Keratinocyte (primary cell): ENCODE measurements around the gene DNM1. TPM values are rescaled to one million over a fixed set of nuclear protein-coding genes. Genes with fewer than 3 reads are reported as not detected.
A peak's percentile ranks its signal among the peaks of the same experiment; 100 is the strongest.

ENCODE experiments used
- DNase-seq: peaks from one replicate; pipeline ENCODE4 v3.0.0-alpha.2; 2011; ENCODE audit warnings: low read depth, missing footprints, low spot score
- FAIRE-seq: peaks from 2 replicates; lab custom pipeline; 2011; peaks lifted over from hg19 to GRCh38; lab: Jason Lieb, UNC
- H2AFZ ChIP-seq: 2 replicates; pipeline ENCODE4 v1.6.0; 2012; ENCODE audit warnings: low read length, control low read depth, inconsistent platforms; ENCODE audit not compliant: control insufficient read depth
- H3K27ac ChIP-seq: 2 replicates; pipeline ENCODE4 v1.5.1; 2011; ENCODE audit warnings: low read length; ENCODE audit not compliant: control insufficient read depth, insufficient read depth
- H3K27me3 ChIP-seq: 3 replicates; pipeline ENCODE4 v1.6.0; 2011; ENCODE audit warnings: low read length; ENCODE audit not compliant: control insufficient read depth, insufficient read depth; ENCODE audit errors: extremely low read depth
- H3K36me3 ChIP-seq, 2 experiments: 2 replicates in 1 of 2; 3 replicates in 1 of 2; pipeline ENCODE4 v1.5.1; 2011; ENCODE audit warnings: low read length in 2 of 2, mild to moderate bottlenecking in 1 of 2; ENCODE audit not compliant: control insufficient read depth in 2 of 2, insufficient read depth in 2 of 2; ENCODE audit errors: extremely low read depth in 1 of 2
- H3K4me1 ChIP-seq: 3 replicates; pipeline ENCODE4 v1.5.1; 2011; ENCODE audit warnings: low read length; ENCODE audit not compliant: control insufficient read depth, insufficient read depth; ENCODE audit errors: extremely low read depth
- H3K4me2 ChIP-seq: 3 replicates; pipeline ENCODE4 v1.6.0; 2011; ENCODE audit warnings: low read depth, low read length; ENCODE audit not compliant: control insufficient read depth, insufficient read depth; ENCODE audit errors: extremely low read depth
- H3K4me3 ChIP-seq, 3 experiments: fragments of 200-600 bp in 1 of 3; sonication (generic) in 1 of 3; 2 replicates in 2 of 3; 3 replicates in 1 of 3; pipeline ENCODE4 v1.5.1; 2011 to 2016; ENCODE audit warnings: low read length in 3 of 3, mild to moderate bottlenecking in 3 of 3, control low read depth in 2 of 3, inconsistent platforms in 1 of 3, low read depth in 1 of 3, mixed read lengths in 1 of 3, mixed run types in 1 of 3, moderate library complexity in 1 of 3; ENCODE audit not compliant: control insufficient read depth in 2 of 3, insufficient read depth in 2 of 3; ENCODE audit errors: extremely low read depth in 1 of 3
- H3K79me2 ChIP-seq: 2 replicates; pipeline ENCODE4 v1.6.0; 2012; ENCODE audit warnings: low read length; ENCODE audit not compliant: control insufficient read depth, insufficient read depth
- H3K9ac ChIP-seq: 3 replicates; pipeline ENCODE4 v1.6.0; 2011; ENCODE audit warnings: low read length; ENCODE audit not compliant: control insufficient read depth, insufficient read depth; ENCODE audit errors: extremely low read depth
- H3K9me1 ChIP-seq: 3 replicates; pipeline ENCODE4 v1.6.0; 2011; ENCODE audit warnings: low read length; ENCODE audit not compliant: control insufficient read depth, insufficient read depth; ENCODE audit errors: extremely low read depth
- H3K9me3 ChIP-seq: 2 replicates; pipeline ENCODE4 v1.5.1; 2012; ENCODE audit warnings: low read depth, low read length; ENCODE audit not compliant: control insufficient read depth
- H4K20me1 ChIP-seq: 3 replicates; pipeline ENCODE4 v1.6.0; 2011; ENCODE audit warnings: low read length; ENCODE audit not compliant: control insufficient read depth, insufficient read depth; ENCODE audit errors: extremely low read depth
- EZH2 ChIP-seq: IDR thresholded peaks from one replicate; pipeline ENCODE4 v1.6.1; 2012; ENCODE audit warnings: inconsistent platforms, mild to moderate bottlenecking, low read length, moderate library complexity
- dilution Hi-C: fragments of 300-500 bp; cut with MboI; formaldehyde crosslinking; loops from one replicate; pipeline ENCODE4 v1.7.0; 2020; ENCODE audit warnings: low sequenced_read_pairs; ENCODE audit not compliant: extremely low pct_ligation_motif_present
- polyA plus RNA-seq, 5 experiments: library from polyadenylated mRNA; depleted of rRNA in 3 of 5; stranded (reverse) in 3 of 5; stranded (forward) in 1 of 5; unstranded in 1 of 5; fragments of >200 nt; gene quantifications; 1 replicate in 1 of 5; 2 replicates in 3 of 5; 3 replicates in 1 of 5; pipeline versions ENCODE4 v1.2.1 to v1.2.3, GENCODE V29; 2011 to 2012; ENCODE audit warnings: missing spikeins in 2 of 5, low read depth in 1 of 5, low replicate concordance in 1 of 5
- TF ChIP-seq, protein P1 (sequence below), 3 experiments: IDR thresholded peaks in 1 of 3; conservative IDR thresholded peaks in 1 of 3; optimal IDR thresholded peaks in 1 of 3; 2 replicates in 2 of 3; 3 replicates in 1 of 3; pipeline versions ENCODE3 to v1.5.1; 2011; ENCODE audit warnings: low read length in 3 of 3, mild to moderate bottlenecking in 3 of 3, moderate library complexity in 2 of 3, control low read depth in 1 of 3, inconsistent platforms in 1 of 3; ENCODE audit not compliant: insufficient read depth in 2 of 3; ENCODE audit errors: extremely low read depth in 1 of 3

Gene DNM1
- polyA plus RNA-seq, 1 donor (not counting 4 experiments of a cell fraction or from before 2014, with no cell fraction given), result 0.25 TPM

DNA sequence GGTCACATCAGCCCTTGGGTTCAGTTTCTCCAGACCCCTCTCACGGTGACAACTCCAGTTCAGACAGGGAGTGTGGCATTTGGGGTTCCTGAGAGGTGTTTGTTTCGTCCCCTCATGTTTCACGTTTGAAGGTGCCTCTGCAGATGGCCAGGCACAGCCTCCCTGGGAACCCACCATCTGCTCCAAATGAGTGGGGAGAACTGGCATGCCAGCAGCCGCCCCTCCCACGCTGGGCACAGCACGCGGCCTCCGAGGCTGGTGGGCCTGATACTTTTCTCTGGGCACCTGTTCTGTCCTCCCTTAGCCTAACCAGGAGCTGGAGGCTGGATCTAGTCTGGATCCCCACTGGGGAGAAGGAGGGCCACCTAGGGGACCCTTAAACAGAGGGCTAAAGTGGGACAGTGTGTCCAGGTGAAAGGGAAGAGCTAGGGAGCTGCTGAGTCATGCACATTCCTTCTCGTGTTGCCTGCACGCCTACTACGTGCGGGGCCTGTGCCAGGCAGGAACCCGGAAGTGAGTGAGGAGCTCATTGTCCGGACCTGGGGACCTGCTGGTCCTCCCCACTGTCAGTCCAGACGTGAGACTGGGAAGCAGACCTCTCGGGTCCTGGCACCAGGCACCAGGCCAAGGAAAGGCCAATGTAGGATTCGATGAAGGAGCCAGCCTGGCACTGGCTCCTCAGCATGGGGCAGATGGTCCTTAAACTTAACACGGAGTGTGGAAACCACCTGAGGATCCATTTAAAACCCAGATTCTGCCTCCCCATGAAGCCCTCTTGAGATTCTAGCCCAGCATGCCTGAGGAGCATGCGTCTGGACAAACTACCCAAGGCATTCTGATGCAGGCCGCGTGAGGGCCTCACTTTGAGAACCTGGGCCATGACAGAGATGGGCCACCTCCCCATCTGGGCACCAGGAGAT is 11.7 kb downstream of the DNM1 start:
- DNase-seq (no peak), FAIRE-seq (no peak)
- Histone ChIP-seq H3K4me2 (no peak overlapping the region), H3K9me3 (no peaks in the 10 kb centered on the region), H3K79me2 (no peaks in the 10 kb centered on the region), H3K4me1 (peaks cover 13% of the 10 kb centered on the region), H3K36me3 (no peaks in the 10 kb centered on the region), H4K20me1 (no peaks in the 10 kb centered on the region), H3K4me3 (no peak overlapping the region), H2AFZ (peak overlapping the region; percentile 27), H3K9me1 (no peaks in the 10 kb centered on the region), H3K9ac (no peak overlapping the region), H3K27ac (no peak overlapping the region), H3K27me3 (peaks cover 10% of the 10 kb centered on the region)
- TF ChIP-seq, protein P1, sequence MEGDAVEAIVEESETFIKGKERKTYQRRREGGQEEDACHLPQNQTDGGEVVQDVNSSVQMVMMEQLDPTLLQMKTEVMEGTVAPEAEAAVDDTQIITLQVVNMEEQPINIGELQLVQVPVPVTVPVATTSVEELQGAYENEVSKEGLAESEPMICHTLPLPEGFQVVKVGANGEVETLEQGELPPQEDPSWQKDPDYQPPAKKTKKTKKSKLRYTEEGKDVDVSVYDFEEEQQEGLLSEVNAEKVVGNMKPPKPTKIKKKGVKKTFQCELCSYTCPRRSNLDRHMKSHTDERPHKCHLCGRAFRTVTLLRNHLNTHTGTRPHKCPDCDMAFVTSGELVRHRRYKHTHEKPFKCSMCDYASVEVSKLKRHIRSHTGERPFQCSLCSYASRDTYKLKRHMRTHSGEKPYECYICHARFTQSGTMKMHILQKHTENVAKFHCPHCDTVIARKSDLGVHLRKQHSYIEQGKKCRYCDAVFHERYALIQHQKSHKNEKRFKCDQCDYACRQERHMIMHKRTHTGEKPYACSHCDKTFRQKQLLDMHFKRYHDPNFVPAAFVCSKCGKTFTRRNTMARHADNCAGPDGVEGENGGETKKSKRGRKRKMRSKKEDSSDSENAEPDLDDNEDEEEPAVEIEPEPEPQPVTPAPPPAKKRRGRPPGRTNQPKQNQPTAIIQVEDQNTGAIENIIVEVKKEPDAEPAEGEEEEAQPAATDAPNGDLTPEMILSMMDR (optimal IDR thresholded peaks at IDR 0.05 in 1 of 3, IDR thresholded peaks at IDR 0.05 in 1 of 3, conservative IDR thresholded peaks at IDR 0.05 in 1 of 3; ENCODE audit: extremely low read depth in 1 of 3, insufficient read depth in 2 of 3, low read length in 3 of 3), result no peak
- no peak for TF ChIP-seq EZH2
- dilution Hi-C loops, result no loop called here

DNA sequence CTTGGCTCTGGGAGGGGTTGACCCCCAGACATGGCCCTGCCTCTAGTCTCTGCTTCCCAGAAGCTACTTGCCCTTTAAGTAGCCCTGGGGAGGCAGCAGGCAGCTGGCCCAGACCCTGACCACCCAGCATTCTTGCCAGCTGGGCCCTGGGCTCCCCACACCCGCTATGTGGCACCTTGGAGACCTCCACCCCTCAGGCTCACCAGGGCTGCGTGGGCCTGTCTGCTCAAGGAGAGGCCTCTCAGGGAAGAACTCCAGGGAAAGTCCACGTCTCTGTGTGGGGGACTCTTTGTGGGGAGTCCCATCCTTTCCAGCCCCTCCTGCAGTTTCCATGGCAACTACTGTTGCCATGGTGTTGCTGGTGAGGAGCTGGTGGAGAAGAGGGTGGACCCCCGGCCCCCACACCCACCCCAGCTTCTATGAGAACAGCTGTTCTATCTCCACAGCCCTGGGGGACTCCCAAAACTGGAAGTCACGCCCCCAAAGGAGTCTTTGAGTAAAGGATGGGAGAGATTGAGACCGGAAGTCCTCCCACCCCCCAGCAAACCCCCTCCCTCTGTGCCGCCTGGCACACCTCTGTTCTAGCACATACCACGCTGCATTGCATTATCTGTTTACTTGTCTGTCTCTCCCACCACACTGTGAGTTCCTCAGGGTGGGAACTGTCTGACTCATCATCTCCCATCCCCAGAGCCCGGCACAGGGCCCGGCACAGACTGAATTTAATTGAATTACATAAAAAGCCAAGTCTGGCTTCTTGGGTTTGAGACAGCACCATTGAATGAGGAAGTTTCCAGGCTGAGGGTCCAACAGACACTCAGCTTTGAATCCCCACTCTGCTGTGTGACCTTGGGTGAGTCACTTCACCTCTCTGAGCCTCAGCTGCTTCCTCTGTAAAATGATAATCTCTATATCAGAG is 12.6 kb downstream of the DNM1 start:
- H3K79me2 ChIP-seq, result no peaks in the 10 kb centered on the region
- H3K9ac ChIP-seq, result no peak overlapping the region
- FAIRE-seq, result no peak
- H3K36me3 ChIP-seq, result no peaks in the 10 kb centered on the region
- H3K4me2 ChIP-seq, result no peak overlapping the region
- no peak overlapping the region for H2AFZ ChIP-seq
- H3K27me3 ChIP-seq, result peaks cover 10% of the 10 kb centered on the region
- no peaks in the 10 kb centered on the region for H3K9me3 ChIP-seq
- H3K9me1 ChIP-seq, result no peaks in the 10 kb centered on the region
- TF ChIP-seq, protein P1 (optimal IDR thresholded peaks at IDR 0.05 in 1 of 3, IDR thresholded peaks at IDR 0.05 in 1 of 3, conservative IDR thresholded peaks at IDR 0.05 in 1 of 3; ENCODE audit: extremely low read depth in 1 of 3, insufficient read depth in 2 of 3, low read length in 3 of 3), result no peak
- no peak for TF ChIP-seq EZH2
- dilution Hi-C loops, result no loop called here
- no peak overlapping the region for H3K27ac ChIP-seq
- no peak overlapping the region for H3K4me3 ChIP-seq
- H4K20me1 ChIP-seq, result no peaks in the 10 kb centered on the region
- DNase-seq, result no peak
- peaks cover 13% of the 10 kb centered on the region for H3K4me1 ChIP-seq
